LNCaP clone FGC (cell line): ENCODE results near the gene GRB10.
"Not testable (repeated sequence)": the region's sequence is repeated elsewhere in the genome, so short reads cannot be mapped to it uniquely, and the experiment has no call there.

Experiments
- DNase-seq: peaks from one replicate; pipeline ENCODE4 v3.0.0-alpha.2; 2011; ENCODE audit warnings: low read depth
- H3K4me3 ChIP-seq: 2 replicates; pipeline ENCODE4 v1.5.1; 2011; ENCODE audit warnings: mild to moderate bottlenecking, low read depth, low read length, control low read depth
- CTCF ChIP-seq: IDR thresholded peaks from 2 replicates; pipeline ENCODE4 v1.5.1; 2012; ENCODE audit warnings: mild to moderate bottlenecking; ENCODE audit not compliant: control insufficient read depth, insufficient read depth; ENCODE audit errors: extremely low read depth

Gene GRB10

GRCh38 chr7:50591098-50591479 lies 191.6 kb downstream of the GRB10 start:
- TF ChIP-seq CTCF = no peak
- no peak overlapping the region for H3K4me3 ChIP-seq

GRCh38 chr7:50590535-50590934 lies 192.2 kb downstream of the GRB10 start:
- H3K4me3 ChIP-seq = no peak overlapping the region
- no peak for TF ChIP-seq CTCF
- no peak for DNase-seq

More at GRCh38 chr7:50591098-50591479, 191.6 kb downstream of the GRB10 start:
- DNase-seq = no peak

GRCh38 chr7:50589364-50589763 lies 193.3 kb downstream of the GRB10 start:
- DNase-seq = no peak
- TF ChIP-seq CTCF = no peak
- H3K4me3 ChIP-seq = no peak overlapping the region

- no peak for DNase-seq
- no peak overlapping the region for H3K4me3 ChIP-seq
These were observed 193.8 kb downstream of the GRB10 start for GRCh38 chr7:50588937-50589336.

GRCh38 chr7:50587737-50588136 lies 195.0 kb downstream of the GRB10 start:
- no peak for TF ChIP-seq CTCF
- no peak overlapping the region for H3K4me3 ChIP-seq
- DNase-seq = no peak

More at GRCh38 chr7:50588937-50589336, 193.8 kb downstream of the GRB10 start:
- TF ChIP-seq CTCF = no peak

- no peak for TF ChIP-seq CTCF
- no peak overlapping the region for H3K4me3 ChIP-seq
- DNase-seq = peak; percentile 61
These were observed 197.8 kb downstream of the GRB10 start for GRCh38 chr7:50584793-50585408.

- no peak for DNase-seq
- H3K4me3 ChIP-seq = no peak overlapping the region
- TF ChIP-seq CTCF = no peak
These were observed 198.3 kb downstream of the GRB10 start for GRCh38 chr7:50584386-50584785.

- not testable (repeated sequence) for DNase-seq, H3K4me3 ChIP-seq
These were observed 199.4 kb downstream of the GRB10 start for GRCh38 chr7:50583295-50583694.

- not testable (repeated sequence) for DNase-seq, H3K4me3 ChIP-seq
These were observed 200.4 kb downstream of the GRB10 start for GRCh38 chr7:50582271-50582670.

GRCh38 chr7:50580666-50581065 lies 202.0 kb downstream of the GRB10 start:
- H3K4me3 ChIP-seq, DNase-seq: not testable (repeated sequence)
